Mesothelial cell of epicardium (in vitro differentiated cells): ENCODE measurements around the gene NAALAD2. TPM values are rescaled to one million over a fixed set of nuclear protein-coding genes. Genes with fewer than 3 reads are reported as not detected.

ENCODE experiments used
- DNase-seq, 2 experiments: peaks; one replicate each; pipeline ENCODE4 v3.0.0; 2021; ENCODE audit warnings: low spot score in 2 of 2; ENCODE audit not compliant: unreplicated experiment in 2 of 2
- H3K27ac Mint-ChIP-seq: 2 replicates; pipeline ENCODE4 v1.8.0; 2021; ENCODE audit warnings: mixed read lengths
- H3K27me3 Mint-ChIP-seq: 2 replicates; pipeline ENCODE4 v1.8.0; 2021; ENCODE audit warnings: low read depth, mixed read lengths
- H3K36me3 Mint-ChIP-seq: 2 replicates; pipeline ENCODE4 v1.8.0; 2021; ENCODE audit warnings: mixed read lengths
- H3K4me1 Mint-ChIP-seq: 2 replicates; pipeline ENCODE4 v1.8.0; 2021; ENCODE audit warnings: mixed read lengths
- H3K4me3 Mint-ChIP-seq: 2 replicates; pipeline ENCODE4 v1.8.0; 2021; ENCODE audit warnings: mild to moderate bottlenecking, moderate library complexity, mixed read lengths
- H3K9me3 Mint-ChIP-seq: 2 replicates; pipeline ENCODE4 v1.8.0; 2021; ENCODE audit warnings: mixed read lengths
- total RNA-seq: library from RNA; stranded (reverse); gene quantifications from 3 replicates; pipeline ENCODE4 v1.2.1, GENCODE V29; 2021
- TF ChIP-seq, protein P1 (sequence below): fragments of 200-600 bp; sonication (generic); IDR thresholded peaks from one replicate; pipeline ENCODE4 v1.5.0; 2021; ENCODE audit warnings: antibody characterized with exemption; ENCODE audit not compliant: unreplicated experiment

NAALAD2 gene
- total RNA-seq, 1 donor from 2014 or later = 39.5 TPM

DNA sequence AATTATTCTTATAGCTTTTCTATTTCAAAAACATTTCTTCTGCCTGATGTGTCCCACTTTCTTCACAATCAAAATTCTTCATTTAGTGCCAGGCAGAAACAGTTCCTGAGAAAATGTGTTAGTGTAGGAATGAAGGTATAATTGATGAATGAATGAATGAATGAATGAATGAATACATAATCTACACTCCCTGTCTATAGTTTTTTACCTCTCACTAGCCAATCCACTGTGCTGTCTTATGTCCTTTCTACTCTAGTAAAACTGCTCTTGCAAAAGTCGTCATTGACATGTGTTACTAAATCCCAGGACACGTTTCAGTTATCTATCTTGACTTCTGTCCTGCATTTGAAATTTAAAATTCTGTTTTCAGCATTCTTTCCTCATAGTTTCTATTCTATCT lies 45.5 kb downstream of the NAALAD2 start:
- H3K27ac Mint-ChIP-seq = no peak overlapping the region
- H3K36me3 Mint-ChIP-seq = peaks cover 20% of the 10 kb centered on the region
- TF ChIP-seq, protein P1, sequence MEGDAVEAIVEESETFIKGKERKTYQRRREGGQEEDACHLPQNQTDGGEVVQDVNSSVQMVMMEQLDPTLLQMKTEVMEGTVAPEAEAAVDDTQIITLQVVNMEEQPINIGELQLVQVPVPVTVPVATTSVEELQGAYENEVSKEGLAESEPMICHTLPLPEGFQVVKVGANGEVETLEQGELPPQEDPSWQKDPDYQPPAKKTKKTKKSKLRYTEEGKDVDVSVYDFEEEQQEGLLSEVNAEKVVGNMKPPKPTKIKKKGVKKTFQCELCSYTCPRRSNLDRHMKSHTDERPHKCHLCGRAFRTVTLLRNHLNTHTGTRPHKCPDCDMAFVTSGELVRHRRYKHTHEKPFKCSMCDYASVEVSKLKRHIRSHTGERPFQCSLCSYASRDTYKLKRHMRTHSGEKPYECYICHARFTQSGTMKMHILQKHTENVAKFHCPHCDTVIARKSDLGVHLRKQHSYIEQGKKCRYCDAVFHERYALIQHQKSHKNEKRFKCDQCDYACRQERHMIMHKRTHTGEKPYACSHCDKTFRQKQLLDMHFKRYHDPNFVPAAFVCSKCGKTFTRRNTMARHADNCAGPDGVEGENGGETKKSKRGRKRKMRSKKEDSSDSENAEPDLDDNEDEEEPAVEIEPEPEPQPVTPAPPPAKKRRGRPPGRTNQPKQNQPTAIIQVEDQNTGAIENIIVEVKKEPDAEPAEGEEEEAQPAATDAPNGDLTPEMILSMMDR = no peak
- peaks cover 4% of the 10 kb centered on the region for H3K4me1 Mint-ChIP-seq
- no peaks in the 10 kb centered on the region for H3K27me3 Mint-ChIP-seq
- no peaks in the 10 kb centered on the region for H3K9me3 Mint-ChIP-seq
- H3K4me3 Mint-ChIP-seq = no peak overlapping the region
- no peak for DNase-seq

DNA sequence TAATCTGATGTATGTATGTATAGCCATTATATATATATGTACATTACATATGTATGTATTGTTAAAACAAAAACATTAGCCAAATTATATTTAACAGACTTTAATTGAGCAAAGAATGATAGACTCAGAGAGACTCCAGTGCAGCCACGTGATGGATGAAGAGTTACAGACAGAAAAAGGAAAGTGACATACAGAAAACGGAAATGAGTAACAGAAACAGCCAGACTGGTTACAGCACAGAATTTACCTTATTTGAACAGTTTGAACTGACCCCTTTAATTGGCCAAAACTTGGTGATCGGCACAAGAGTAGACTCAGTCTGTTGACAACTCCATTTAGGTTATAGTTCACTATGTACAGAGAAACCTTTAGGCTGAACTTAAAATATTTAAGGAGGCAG lies 53.4 kb downstream of the NAALAD2 start:
- H3K27me3 Mint-ChIP-seq = no peaks in the 10 kb centered on the region
- peaks cover 13% of the 10 kb centered on the region for H3K9me3 Mint-ChIP-seq
- no peak overlapping the region for H3K4me3 Mint-ChIP-seq
- H3K4me1 Mint-ChIP-seq = peaks cover 2% of the 10 kb centered on the region
- peaks cover 17% of the 10 kb centered on the region for H3K36me3 Mint-ChIP-seq
- no peak overlapping the region for H3K27ac Mint-ChIP-seq
- DNase-seq = no peak
- TF ChIP-seq, protein P1 = no peak

DNA sequence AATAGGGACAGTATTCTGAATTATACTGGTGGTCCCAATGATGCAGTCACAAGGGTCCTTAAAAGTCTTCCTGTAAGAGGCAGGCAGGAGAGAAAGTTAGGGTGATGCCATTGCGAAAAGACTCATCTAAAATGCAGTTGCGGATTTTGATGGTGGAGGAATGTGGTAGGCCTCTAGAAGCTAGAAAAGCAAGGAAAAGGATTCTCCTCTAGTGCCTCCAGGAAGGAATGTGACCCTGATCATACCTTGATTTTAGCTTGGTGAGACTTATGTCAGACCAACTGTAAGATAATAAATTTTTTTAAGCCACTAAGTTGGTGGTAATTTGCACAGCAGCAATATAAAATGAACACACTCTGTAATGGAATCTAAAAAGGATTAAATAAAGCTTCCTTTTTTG lies 54.5 kb downstream of the NAALAD2 start:
- Mint-ChIP-seq H3K27ac (no peak overlapping the region), H3K4me3 (no peak overlapping the region), H3K36me3 (peaks cover 15% of the 10 kb centered on the region), H3K9me3 (peaks cover 13% of the 10 kb centered on the region), H3K27me3 (no peaks in the 10 kb centered on the region), H3K4me1 (peaks cover 2% of the 10 kb centered on the region)
- DNase-seq = no peak
- TF ChIP-seq, protein P1 = no peak

DNA sequence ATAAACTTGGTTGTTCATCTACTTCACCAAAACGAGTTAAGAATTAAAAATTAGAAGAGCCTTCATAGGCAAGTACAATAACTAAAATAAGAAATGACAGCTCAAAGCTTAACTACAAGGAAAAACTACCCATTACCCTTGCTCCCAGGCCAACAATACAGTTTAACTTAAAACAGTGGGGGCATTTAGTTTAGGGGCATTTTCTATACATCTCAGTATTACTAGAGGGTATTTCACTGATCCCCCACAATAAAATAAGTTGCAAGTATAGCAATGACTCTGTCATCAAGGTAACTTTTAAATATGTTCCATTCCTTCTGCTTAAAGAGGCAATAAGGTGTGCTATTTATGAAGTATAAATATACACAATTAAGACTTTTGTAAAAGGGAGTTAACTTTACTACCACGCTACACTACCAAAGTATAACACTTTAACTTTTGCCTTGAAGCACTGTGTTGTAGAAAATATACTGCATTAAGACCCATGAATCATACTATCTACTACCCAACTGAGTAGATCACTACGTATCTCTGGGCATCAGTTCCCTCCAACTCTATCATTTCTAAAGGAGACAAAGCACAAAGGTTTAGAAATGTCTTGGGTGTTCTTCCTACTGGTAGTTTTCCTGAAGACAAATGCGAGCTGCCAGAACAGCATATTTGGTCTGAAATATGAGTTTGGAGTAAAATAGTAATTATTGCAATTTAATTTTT lies 58.6 kb downstream of the NAALAD2 start:
- Mint-ChIP-seq H3K36me3 (peaks cover 9% of the 10 kb centered on the region), H3K9me3 (peaks cover 8% of the 10 kb centered on the region), H3K27me3 (no peaks in the 10 kb centered on the region), H3K27ac (no peak overlapping the region), H3K4me1 (peaks cover 2% of the 10 kb centered on the region), H3K4me3 (no peak overlapping the region)
- no peak for DNase-seq
- TF ChIP-seq, protein P1 = no peak

DNA sequence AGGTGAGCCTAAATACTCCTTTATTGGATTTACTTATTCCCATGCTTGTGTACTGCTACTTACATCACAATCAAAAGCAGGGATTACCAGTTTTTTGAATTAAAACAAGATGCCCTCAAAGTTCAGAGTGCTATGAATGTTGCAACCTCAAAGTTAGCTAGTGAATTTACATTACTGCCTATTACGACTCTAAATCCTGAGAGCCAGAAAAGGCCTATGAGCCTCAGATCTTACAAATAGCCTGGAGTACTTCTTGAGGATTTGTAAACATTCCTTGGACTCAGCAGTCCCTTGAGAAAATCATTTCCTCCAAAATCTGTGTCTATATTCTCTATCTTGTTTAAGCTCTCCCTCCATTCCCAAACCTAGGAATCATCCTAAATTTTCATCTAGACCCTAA lies 62.9 kb downstream of the NAALAD2 start:
- TF ChIP-seq, protein P1 = no peak
- H3K36me3 Mint-ChIP-seq = peaks cover 1% of the 10 kb centered on the region
- no peak for DNase-seq
- no peak overlapping the region for H3K4me3 Mint-ChIP-seq
- H3K4me1 Mint-ChIP-seq = peaks cover 3% of the 10 kb centered on the region
- no peaks in the 10 kb centered on the region for H3K9me3 Mint-ChIP-seq
- H3K27ac Mint-ChIP-seq = no peak overlapping the region
- no peaks in the 10 kb centered on the region for H3K27me3 Mint-ChIP-seq
